ENCODE measurements around the gene PLSCR3.
A peak's percentile ranks its signal among the peaks of the same experiment; 100 is the strongest.

Gene PLSCR3

GRCh38 chr17:7413346-7413985 lies 19.1 kb upstream of the PLSCR3 start:
- peak; percentile 33 to 41 for DNase-seq (ENCODE audit: low read depth in 2 of 2)
- no peak for TF ChIP-seq CTCF (IDR thresholded peaks at IDR 0.05; ENCODE audit: low read depth, low read length)
- no peak overlapping the region for H3K4me3 ChIP-seq (replicated peaks in 1 of 2; ENCODE audit: low read depth in 2 of 2, low read length in 2 of 2)

- DNase-seq (ENCODE audit: low read depth in 2 of 2): no peak
- no peak overlapping the region for H3K4me3 ChIP-seq (replicated peaks in 1 of 2; ENCODE audit: low read depth in 2 of 2, low read length in 2 of 2)
- no peak for TF ChIP-seq CTCF (IDR thresholded peaks at IDR 0.05; ENCODE audit: low read depth, low read length)
Measured at GRCh38 chr17:7411427-7411750, 17.1 kb upstream of the PLSCR3 start.

- H3K4me3 ChIP-seq (replicated peaks in 1 of 2; ENCODE audit: low read depth in 2 of 2, low read length in 2 of 2): no peak overlapping the region
- no peak for TF ChIP-seq CTCF (IDR thresholded peaks at IDR 0.05; ENCODE audit: low read depth, low read length)
- no peak for DNase-seq (ENCODE audit: low read depth in 2 of 2)
Measured at GRCh38 chr17:7410634-7411426, 16.5 kb upstream of the PLSCR3 start.

- no peak for DNase-seq (ENCODE audit: low read depth in 2 of 2)
- TF ChIP-seq CTCF (IDR thresholded peaks at IDR 0.05; ENCODE audit: low read depth, low read length): no peak
- no peak overlapping the region for H3K4me3 ChIP-seq (replicated peaks in 1 of 2; ENCODE audit: low read depth in 2 of 2, low read length in 2 of 2)
Measured at GRCh38 chr17:7409716-7410115, 15.4 kb upstream of the PLSCR3 start.

GRCh38 chr17:7408863-7409262 lies 14.5 kb upstream of the PLSCR3 start:
- H3K4me3 ChIP-seq (replicated peaks in 1 of 2; ENCODE audit: low read depth in 2 of 2, low read length in 2 of 2): no peak overlapping the region
- TF ChIP-seq CTCF (IDR thresholded peaks at IDR 0.05; ENCODE audit: low read depth, low read length): no peak
- no peak for DNase-seq (ENCODE audit: low read depth in 2 of 2)

GRCh38 chr17:7408252-7408727 lies 14.0 kb upstream of the PLSCR3 start:
- H3K4me3 ChIP-seq (replicated peaks in 1 of 2; ENCODE audit: low read depth in 2 of 2, low read length in 2 of 2): no peak overlapping the region
- TF ChIP-seq CTCF (IDR thresholded peaks at IDR 0.05; ENCODE audit: low read depth, low read length): no peak
- DNase-seq (ENCODE audit: low read depth in 2 of 2): no peak
